CD4-positive, alpha-beta T cell treated with Interleukin-15 for 1 hour (primary cell): ENCODE results near the gene ADAMTSL1.
"Not testable (repeated sequence)": the region's sequence is repeated elsewhere in the genome, so short reads cannot be mapped to it uniquely, and the experiment has no call there.

Experiments
- DNase-seq: peaks from one replicate; pipeline ENCODE4 v3.0.0-alpha.2; 2020

The ADAMTSL1 gene

DNA sequence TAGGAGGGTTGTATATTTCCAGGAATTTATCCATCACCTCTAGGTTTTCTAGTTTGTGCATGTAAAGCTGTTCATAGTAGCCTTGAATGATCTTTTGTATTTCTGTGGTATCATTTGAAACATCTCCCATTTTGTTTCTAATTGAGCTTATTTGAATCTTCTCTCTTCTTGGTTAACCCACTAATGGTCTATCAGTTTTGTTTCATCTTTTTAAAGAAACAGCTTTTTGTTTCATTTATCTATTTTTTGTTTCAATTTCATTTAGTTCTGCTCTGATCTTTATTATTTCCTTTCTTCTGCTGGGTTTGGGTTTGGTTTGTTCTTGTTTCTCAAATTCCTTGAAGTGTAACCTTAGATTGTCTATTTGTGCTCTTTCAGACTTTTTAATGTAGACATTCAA is 401.0 kb downstream of the ADAMTSL1 start:
- DNase-seq, result not testable (repeated sequence)

DNA sequence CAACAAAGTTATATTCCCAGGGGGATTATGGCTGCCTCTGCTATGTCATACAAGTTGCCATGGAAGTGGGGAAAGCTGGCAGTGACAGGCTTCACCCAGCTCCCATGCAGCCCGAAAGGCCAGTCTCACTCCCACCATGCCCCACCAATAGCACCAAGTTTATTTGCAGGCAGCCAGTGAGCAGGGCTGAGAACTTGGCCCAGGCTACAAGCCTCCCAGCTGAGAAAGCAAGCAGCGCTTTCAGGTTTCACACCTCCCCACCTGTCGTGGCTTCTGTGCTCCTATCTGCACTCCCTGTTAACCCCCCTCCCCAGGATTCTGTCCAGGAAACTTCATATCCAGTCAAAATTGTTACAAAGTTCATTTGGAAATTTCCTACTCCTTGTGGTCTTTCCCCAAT is 404.0 kb downstream of the ADAMTSL1 start:
- DNase-seq, result no peak

- DNase-seq, result no peak
These were observed 407.8 kb downstream of the ADAMTSL1 start for GRCh38 chr9:18881758-18882157.

DNA sequence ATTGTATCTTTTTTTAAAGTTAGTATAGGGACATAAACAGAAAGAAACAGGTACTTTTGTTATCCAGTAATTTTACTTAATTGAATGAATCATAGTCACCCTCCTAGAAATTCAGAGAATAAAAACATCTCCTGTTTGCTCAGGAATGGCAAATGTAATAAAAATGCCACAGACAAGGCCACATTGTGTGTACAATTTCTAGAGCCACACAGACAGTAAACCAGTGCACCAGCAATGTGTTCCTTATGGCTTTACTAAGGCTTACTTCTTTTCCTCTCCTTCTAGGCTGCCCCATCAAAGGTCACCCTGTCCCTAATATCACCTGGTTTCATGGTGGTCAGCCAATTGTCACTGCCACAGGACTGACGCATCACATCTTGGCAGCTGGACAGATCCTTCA is 413.6 kb downstream of the ADAMTSL1 start:
- DNase-seq, result no peak

- DNase-seq, result no peak
These were observed 414.3 kb downstream of the ADAMTSL1 start for GRCh38 chr9:18888290-18888689.

DNA sequence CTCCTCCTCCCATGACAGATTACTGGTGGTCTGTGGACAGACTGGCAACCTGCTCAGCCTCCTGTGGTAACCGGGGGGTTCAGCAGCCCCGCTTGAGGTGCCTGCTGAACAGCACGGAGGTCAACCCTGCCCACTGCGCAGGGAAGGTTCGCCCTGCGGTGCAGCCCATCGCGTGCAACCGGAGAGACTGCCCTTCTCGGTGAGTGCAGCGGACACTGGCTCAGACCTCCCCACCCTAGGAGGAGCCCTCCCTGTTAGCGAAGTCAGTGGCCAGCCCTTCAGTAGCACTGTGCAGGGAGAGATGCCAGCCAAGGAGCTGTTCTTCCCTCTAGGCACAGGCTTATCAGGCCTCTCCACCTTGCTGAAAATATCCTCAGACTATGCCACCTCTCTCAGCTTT is 415.6 kb downstream of the ADAMTSL1 start:
- no peak for DNase-seq

DNA sequence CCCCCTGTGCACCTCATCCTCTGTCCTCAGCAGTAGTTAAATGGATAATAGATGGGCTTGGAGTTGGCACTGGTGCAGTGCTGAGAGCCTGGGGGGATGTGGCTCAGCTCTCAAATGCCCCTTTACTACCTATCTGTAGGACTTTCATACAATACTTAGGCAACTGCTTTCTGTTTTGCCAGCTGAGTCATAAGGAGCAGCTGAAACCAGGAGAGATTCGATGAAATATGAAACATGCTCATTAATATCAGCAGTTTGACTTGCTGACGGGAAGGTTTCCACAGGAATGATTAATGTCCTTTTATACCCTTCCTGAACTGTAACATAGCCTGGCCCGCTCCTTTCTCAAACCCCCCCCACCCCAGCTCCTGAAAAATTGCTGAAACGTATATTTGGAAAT is 416.4 kb downstream of the ADAMTSL1 start:
- DNase-seq, result no peak

DNA sequence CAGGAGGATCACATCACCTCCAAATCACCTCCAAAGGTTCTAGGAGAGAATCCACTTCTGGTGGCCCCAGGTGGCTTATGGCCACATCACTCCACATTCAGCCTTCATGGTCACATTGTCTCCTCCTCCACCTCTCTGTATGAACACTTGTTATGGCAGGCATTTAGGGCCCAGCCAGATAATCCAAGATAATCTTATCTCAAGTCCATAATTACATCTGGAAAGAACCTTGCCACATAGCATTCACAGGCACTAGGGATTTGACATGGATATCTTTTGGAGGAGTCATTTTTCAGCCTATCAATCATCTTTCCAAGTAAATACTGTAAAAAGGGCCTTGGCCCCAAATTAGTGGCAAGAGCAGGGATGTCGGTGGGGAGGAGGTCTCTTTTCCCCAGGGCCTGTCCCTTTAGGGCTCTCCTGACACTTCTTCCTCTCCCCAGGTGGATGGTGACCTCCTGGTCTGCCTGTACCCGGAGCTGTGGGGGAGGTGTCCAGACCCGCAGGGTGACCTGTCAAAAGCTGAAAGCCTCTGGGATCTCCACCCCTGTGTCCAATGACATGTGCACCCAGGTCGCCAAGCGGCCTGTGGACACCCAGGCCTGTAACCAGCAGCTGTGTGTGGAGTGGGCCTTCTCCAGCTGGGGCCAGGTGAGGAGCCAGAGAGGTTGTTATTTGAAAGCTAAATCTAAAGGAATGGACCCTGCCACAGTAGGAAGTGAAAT is 418.2 kb downstream of the ADAMTSL1 start:
- DNase-seq, result no peak

DNA sequence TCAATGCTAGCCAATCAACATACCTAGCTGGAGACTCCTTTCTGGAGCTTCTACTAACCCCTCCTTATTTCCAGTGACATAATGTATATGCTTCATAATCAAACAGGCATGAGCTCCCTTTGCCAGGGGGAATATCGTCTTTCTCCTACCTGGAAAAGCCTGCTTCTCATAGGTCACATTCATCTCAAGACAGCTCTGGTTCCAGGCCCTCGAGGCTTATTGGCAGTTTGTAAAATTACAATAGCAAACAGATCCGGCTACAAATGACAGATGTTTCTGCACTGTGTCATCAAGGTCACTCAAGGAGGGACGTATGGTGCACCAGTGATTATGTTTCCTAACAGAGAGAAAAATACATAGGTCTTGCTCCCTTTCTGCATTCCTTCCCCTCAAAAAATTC is 419.1 kb downstream of the ADAMTSL1 start:
- no peak for DNase-seq

- DNase-seq, result no peak
These were observed 419.5 kb downstream of the ADAMTSL1 start for GRCh38 chr9:18893491-18893890.

DNA sequence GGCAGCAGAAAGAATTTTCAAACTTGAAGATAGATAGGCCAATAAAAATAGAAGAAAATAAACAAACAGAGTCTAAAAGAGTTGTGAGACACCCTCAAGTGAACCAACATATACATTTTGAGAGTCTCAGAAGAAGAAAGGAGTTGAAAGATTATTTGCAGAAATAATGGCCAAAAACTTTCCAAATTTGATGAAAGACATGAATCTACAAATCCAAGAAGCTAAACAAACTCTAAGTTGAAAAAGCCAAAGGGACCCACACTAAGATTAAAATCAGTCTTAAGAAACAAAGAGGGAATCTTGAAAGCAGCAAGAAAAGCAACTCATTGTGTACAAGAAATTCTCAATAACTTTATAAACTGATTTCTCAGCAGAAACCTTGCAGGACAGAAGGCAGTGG is 422.1 kb downstream of the ADAMTSL1 start:
- no peak for DNase-seq

GRCh38 chr9:18896531-18897179 is 422.7 kb downstream of the ADAMTSL1 start:
- no peak for DNase-seq

GRCh38 chr9:18903450-18903849 is 429.5 kb downstream of the ADAMTSL1 start:
- DNase-seq, result no peak

GRCh38 chr9:18905028-18905882 is 431.3 kb downstream of the ADAMTSL1 start:
- no peak for DNase-seq

- no peak for DNase-seq
These were observed 432.1 kb downstream of the ADAMTSL1 start for GRCh38 chr9:18905883-18906629.

DNA sequence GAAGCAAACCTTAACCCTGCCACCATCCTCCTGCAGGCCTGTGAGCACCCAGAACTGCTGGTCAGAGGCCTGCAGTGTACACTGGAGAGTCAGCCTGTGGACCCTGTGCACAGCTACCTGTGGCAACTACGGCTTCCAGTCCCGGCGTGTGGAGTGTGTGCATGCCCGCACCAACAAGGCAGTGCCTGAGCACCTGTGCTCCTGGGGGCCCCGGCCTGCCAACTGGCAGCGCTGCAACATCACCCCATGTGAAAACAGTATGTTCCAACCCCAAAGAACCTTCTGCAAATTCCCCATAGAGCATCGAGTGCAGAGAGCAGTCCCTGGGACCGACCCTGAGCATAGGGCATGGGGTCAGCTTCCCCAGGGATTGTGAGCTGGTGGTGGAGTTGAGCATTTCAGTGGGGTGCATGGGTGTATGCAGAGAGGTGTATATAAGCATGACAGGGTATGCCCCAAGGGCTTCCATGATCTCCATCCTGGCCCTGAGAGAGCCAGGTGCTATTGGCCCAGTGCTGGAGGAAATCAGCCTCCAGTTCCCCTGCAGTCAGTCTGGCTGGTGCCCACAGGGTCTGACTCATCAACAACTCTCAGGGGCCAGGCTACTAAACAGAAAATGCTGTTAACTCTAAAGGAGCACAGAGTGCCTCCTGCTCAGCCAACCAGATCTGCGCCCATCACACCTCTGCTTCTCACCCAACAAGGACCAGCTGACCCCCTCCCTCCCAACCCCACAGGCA is 432.9 kb downstream of the ADAMTSL1 start:
- no peak for DNase-seq

DNA sequence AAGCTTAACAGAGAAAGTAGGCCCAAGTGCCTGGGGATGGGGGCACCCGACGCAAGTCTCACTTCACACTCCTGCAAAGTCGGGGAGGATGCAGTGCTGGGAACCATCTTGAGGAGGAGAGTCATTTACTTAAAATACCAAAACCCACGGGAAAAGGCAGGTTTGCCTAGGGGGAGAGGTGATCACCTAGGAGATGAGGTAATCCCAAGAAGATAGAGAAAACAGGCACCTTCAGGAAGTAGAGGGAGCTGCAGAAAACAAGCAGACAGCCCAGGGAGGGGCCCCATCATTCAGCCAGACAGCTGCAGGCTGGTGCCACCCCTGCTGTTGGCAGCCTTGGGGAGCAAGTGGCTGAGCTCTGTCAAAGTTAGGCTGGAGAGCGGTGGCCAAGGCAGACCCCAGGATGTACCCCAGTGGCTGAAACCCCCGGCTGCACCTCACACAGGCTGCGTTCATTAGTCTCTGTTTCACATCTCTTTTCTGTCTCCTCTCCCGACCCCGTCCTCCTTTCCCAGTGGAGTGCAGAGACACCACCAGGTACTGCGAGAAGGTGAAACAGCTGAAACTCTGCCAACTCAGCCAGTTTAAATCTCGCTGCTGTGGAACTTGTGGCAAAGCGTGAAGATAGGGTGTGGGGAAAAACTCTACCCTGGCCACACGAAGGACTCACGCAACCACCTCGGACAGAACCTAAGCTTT is 434.1 kb downstream of the ADAMTSL1 start:
- no peak for DNase-seq

DNA sequence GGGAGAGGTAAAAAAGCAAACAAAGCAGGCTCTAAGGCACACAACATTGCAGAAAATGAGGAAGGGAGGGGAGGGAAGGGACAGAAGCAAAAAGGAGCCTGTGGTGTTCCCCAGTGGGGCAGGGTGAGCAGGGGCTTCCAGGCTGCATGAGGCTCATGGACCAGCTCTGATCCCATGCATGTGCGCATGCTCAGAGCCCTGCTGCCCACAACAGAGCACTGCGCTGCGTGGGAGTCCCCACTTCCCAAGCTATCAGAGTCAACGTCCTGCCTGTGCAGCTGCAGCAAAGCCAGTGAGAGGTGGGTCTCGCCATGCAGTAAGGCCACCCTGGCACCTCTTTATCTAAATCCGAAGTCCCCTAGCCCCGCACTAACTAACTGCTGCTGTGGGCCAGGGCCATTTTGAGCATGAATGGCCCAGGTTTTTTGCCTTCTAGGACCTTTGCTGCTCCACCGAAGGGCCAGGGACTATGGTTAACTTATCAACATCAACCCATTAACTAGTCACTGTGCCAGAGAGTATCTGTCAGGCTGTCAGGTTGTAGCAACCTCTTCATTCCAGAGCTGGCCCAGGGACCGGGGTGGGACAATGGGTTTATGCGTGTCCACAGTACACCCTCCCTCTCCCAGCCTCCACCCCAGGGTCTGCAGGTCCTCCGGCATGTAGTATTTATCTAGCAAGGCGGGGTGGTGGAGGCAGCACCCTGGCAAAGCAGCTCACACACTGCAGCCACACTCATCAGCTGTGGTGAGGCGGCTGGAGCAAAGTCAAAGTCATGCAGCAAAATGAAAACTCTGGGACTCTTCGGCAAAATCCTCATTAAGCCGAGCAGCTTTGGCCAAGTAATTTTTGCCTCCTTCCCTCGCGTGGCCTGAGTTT is 435.4 kb downstream of the ADAMTSL1 start:
- DNase-seq, result no peak

DNA sequence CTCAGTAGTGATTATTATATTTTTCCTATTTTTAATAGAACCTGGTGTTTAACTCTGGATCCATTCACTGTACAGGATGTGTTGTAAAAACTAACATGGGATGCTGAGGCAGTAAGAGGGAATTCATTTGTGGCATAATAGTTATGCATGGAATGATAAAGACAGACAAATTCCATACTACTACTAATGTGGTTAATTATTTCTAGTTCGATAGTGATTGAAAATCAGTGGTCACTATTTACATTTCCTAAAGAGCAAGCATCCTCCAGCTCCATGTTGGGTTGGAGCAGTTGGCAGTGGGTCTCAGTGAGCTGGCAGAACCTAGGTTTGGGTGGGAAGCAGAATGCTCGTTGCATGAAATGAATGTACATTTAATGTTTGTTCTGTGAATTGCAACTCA is 436.5 kb downstream of the ADAMTSL1 start:
- DNase-seq, result no peak

GRCh38 chr9:18910916-18911315 is 437.0 kb downstream of the ADAMTSL1 start:
- no peak for DNase-seq
